DND-41 (cell line): ENCODE data around the gene NETO2.

ENCODE experiments used
- ATAC-seq: fragments of 200-7000 bp; cut with Tn5 transposase; 3 replicates; pipeline ENCODE4 v1.9.1; 2021; ENCODE audit warnings: low read depth; ENCODE audit not compliant: insufficient read depth
- DNase-seq: peaks from one replicate; pipeline ENCODE4 v3.0.0-alpha.2; 2020
- H2AFZ ChIP-seq: 2 replicates; pipeline ENCODE4 v1.6.0; 2012; ENCODE audit warnings: low read depth, low read length
- H3K27ac ChIP-seq: 2 replicates; pipeline ENCODE4 v1.5.1; 2012; ENCODE audit warnings: low read length, inconsistent platforms
- H3K27me3 ChIP-seq: fragments of 200-600 bp; sonication (generic); 2 replicates; pipeline ENCODE4 v1.6.0; 2012; ENCODE audit warnings: low read length, mild to moderate bottlenecking, inconsistent platforms; ENCODE audit not compliant: insufficient read depth, poor library complexity
- H3K36me3 ChIP-seq: 2 replicates; pipeline ENCODE4 v1.5.1; 2012; ENCODE audit warnings: low read length, inconsistent platforms; ENCODE audit not compliant: insufficient read depth
- H3K4me1 ChIP-seq: 2 replicates; pipeline ENCODE4 v1.5.1; 2012; ENCODE audit warnings: mild to moderate bottlenecking, low read length; ENCODE audit not compliant: insufficient read depth
- H3K4me2 ChIP-seq: 2 replicates; pipeline ENCODE4 v1.6.0; 2012; ENCODE audit warnings: mild to moderate bottlenecking, moderate library complexity, low read length, inconsistent platforms; ENCODE audit not compliant: insufficient read depth
- H3K4me3 ChIP-seq, 2 experiments: fragments of 200-600 bp in 1 of 2; shearing (Covaris generic) in 1 of 2; 2 replicates each; pipeline ENCODE4 v1.5.1; 2012 to 2016; ENCODE audit warnings: inconsistent platforms in 2 of 2, low read length in 2 of 2, mild to moderate bottlenecking in 2 of 2, low read depth in 1 of 2, moderate library complexity in 1 of 2
- H3K79me2 ChIP-seq: 2 replicates; pipeline ENCODE4 v1.6.0; 2012; ENCODE audit warnings: low read length, inconsistent platforms; ENCODE audit not compliant: insufficient read depth
- H3K9ac ChIP-seq: 2 replicates; pipeline ENCODE4 v1.6.0; 2012; ENCODE audit warnings: low read depth, mild to moderate bottlenecking, inconsistent platforms, low read length, moderate library complexity
- H3K9me3 ChIP-seq: 2 replicates; pipeline ENCODE4 v1.5.1; 2012; ENCODE audit warnings: low read length, moderate library complexity, mild to moderate bottlenecking, inconsistent platforms; ENCODE audit not compliant: insufficient read depth, severe bottlenecking
- H4K20me1 ChIP-seq: 2 replicates; pipeline ENCODE4 v1.6.0; 2012; ENCODE audit warnings: low read length; ENCODE audit not compliant: insufficient read depth
- EZH2 ChIP-seq: IDR thresholded peaks from 3 replicates; pipeline ENCODE4 v1.6.1; 2012; ENCODE audit warnings: borderline replicate concordance, low read depth, mild to moderate bottlenecking, moderate library complexity, low read length, inconsistent platforms; ENCODE audit not compliant: severe bottlenecking
- TF ChIP-seq, protein P1 (sequence below): IDR thresholded peaks from 2 replicates; pipeline ENCODE4 v1.5.1; 2012; ENCODE audit warnings: borderline replicate concordance, low read length, moderate library complexity, mild to moderate bottlenecking; ENCODE audit not compliant: poor library complexity, severe bottlenecking; ENCODE audit errors: extremely low read depth

The NETO2 gene

GRCh38 chr16:47055136-47055885 lies 88.4 kb downstream of the NETO2 start:
- Histone ChIP-seq H3K9ac (no peak overlapping the region), H3K9me3 (no peaks in the 10 kb centered on the region), H3K4me1 (no peaks in the 10 kb centered on the region), H3K79me2 (no peaks in the 10 kb centered on the region), H4K20me1 (no peaks in the 10 kb centered on the region), H3K4me2 (no peak overlapping the region), H3K4me3 (no peak overlapping the region), H3K36me3 (no peaks in the 10 kb centered on the region), H3K27me3 (no peaks in the 10 kb centered on the region), H3K27ac (no peak overlapping the region), H2AFZ (no peak overlapping the region)
- TF ChIP-seq, protein P1, sequence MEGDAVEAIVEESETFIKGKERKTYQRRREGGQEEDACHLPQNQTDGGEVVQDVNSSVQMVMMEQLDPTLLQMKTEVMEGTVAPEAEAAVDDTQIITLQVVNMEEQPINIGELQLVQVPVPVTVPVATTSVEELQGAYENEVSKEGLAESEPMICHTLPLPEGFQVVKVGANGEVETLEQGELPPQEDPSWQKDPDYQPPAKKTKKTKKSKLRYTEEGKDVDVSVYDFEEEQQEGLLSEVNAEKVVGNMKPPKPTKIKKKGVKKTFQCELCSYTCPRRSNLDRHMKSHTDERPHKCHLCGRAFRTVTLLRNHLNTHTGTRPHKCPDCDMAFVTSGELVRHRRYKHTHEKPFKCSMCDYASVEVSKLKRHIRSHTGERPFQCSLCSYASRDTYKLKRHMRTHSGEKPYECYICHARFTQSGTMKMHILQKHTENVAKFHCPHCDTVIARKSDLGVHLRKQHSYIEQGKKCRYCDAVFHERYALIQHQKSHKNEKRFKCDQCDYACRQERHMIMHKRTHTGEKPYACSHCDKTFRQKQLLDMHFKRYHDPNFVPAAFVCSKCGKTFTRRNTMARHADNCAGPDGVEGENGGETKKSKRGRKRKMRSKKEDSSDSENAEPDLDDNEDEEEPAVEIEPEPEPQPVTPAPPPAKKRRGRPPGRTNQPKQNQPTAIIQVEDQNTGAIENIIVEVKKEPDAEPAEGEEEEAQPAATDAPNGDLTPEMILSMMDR = no peak
- TF ChIP-seq EZH2 = no peak
- no peak for DNase-seq
- no peak for ATAC-seq

DNA sequence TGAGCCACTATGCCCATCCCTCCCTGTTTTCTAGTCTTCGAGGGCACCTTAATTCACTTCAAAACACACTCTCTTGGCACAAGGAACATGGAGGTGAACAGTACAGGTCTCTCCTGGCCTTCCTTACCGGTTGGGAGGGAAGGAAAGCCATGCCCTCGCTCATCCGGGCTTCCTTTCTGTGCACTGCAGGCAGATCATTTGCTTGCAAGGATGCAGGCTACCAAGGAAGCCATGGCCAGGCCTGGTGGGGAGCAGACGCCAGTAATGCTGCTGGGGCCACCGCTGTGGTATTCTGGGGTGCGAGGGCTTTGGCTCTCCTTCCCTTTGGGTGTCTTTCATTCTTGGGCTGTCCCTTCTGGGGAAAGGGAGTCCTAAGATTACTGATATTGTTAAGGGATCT lies 89.4 kb downstream of the NETO2 start:
- Histone ChIP-seq H4K20me1 (no peaks in the 10 kb centered on the region), H3K4me1 (no peaks in the 10 kb centered on the region), H3K79me2 (no peaks in the 10 kb centered on the region), H3K27ac (no peak overlapping the region), H3K4me2 (no peak overlapping the region), H3K9ac (no peak overlapping the region), H3K4me3 (no peak overlapping the region), H3K27me3 (no peaks in the 10 kb centered on the region), H3K36me3 (no peaks in the 10 kb centered on the region), H2AFZ (no peak overlapping the region), H3K9me3 (no peaks in the 10 kb centered on the region)
- TF ChIP-seq, protein P1 = no peak
- TF ChIP-seq EZH2 = no peak
- DNase-seq = no peak
- no peak for ATAC-seq

GRCh38 chr16:47053895-47054294 lies 89.8 kb downstream of the NETO2 start:
- H4K20me1 ChIP-seq = no peaks in the 10 kb centered on the region
- no peaks in the 10 kb centered on the region for H3K79me2 ChIP-seq
- H3K36me3 ChIP-seq = no peaks in the 10 kb centered on the region
- no peak overlapping the region for H3K4me2 ChIP-seq
- no peak overlapping the region for H3K27ac ChIP-seq
- DNase-seq = no peak
- H2AFZ ChIP-seq = no peak overlapping the region
- H3K9ac ChIP-seq = no peak overlapping the region
- H3K27me3 ChIP-seq = no peaks in the 10 kb centered on the region
- H3K4me1 ChIP-seq = no peaks in the 10 kb centered on the region
- TF ChIP-seq EZH2 = no peak
- TF ChIP-seq, protein P1 = no peak
- ATAC-seq = no peak
- H3K9me3 ChIP-seq = no peaks in the 10 kb centered on the region
- no peak overlapping the region for H3K4me3 ChIP-seq
